Measurements from ENCODE around the gene MAP2K6.

The MAP2K6 gene

DNA sequence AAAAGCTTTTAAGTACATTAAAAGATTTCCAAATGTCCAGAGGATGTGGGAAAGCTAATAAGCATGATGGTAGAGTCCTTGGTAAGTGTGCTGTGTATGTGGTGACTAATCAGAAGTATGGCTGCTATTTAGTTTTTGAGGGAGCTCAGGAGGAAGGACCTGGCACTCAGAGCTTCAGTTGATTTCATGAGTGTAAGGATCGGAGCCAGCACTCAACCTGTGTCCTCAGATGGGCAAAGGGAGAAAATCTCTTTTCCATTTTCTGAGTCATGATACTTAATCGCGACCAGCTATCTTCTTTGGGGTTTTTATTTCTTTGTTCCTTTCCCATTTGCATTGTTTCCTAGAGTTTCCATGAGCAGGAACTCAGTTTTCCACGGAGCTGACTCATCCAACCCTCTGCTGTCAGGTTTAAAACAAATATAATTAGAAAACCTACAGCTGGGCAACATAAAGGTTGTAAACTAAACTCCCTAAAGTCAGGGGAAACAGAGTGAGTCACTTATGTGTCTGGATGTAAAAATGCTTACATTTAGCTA is 125.4 kb downstream of the MAP2K6 start:
- DNase-seq: no peak

DNA sequence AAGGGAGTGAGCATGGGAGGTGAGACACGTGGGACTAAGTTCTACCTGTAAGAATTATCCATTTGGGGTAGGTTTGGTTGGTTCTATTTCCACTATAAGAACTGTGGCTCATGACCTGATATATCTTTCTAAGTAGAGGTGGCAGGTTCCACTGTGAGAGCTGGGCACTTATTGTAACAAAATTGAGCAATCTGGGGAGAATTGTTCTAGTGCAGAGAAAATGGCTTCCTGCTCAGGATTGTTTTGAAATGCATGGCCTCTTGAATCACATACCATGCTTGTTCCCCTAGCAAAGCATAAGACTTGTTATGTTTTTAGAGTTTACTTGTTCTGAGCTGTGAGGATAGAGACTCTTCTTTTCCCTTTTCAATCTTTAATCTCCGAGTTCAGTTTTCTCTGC is 125.9 kb downstream of the MAP2K6 start:
- no peak for DNase-seq

DNA sequence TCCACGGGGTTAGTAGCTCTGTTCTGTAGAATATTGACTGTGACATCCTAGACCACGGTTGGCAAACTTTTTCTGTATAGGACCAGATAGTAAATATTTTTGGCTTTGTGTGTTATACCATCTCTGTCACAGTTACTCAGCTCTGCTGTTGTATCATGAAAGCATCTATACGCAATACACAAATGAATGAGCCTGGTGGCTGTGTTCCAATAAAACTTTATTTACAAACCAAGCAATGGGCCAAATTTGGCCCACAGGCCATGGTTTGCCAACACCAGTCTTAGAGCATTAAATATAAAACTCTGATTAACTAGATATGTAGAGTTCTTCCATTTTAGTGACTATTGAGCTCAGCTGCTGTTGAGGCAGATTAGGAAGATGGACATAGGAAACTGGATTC is 132.7 kb downstream of the MAP2K6 start:
- no peak for DNase-seq

GRCh38 chr17:69547947-69548346 is 133.4 kb downstream of the MAP2K6 start:
- DNase-seq: no peak

- DNase-seq: no peak
Observed at GRCh38 chr17:69551212-69552010, 136.9 kb downstream of the MAP2K6 start.

DNA sequence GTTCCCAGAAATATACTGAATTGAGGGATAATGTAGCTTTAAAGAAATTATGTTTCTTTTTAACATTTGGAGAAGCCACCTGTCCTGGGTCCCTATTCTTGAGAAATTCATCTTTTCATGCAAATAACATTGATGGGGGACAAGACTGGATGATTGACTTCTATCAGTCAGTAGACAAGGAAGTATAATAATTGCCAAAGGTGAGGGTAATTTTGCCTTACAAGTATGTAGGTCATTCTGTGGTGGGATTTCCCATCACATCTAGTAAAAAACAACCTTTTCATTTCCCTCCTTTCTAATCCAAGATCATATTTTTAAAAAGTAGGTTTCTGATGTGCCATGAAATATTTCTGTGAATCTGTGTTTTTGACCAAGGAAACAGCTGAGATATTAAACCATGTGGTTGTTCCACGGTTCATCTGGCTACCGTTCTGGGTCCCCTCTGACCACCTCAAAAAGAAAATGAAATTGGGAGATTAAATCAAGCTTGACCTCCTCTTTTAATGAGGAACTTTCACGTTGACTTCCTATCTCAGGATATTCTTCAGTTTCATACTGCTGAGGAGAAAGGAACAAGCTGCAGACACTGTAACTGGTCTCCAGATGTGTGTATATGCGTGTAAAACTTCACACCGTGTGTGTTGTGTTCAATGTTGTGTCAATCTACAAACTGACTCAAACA is 138.6 kb downstream of the MAP2K6 start:
- no peak for DNase-seq

- DNase-seq: no peak
Observed at GRCh38 chr17:69555056-69555455, 140.6 kb downstream of the MAP2K6 start.

- DNase-seq: no peak
Observed at GRCh38 chr17:69557339-69557738, 142.8 kb downstream of the MAP2K6 start.

- DNase-seq: no peak
Observed at GRCh38 chr17:69558796-69559195, 144.3 kb downstream of the MAP2K6 start.

DNA sequence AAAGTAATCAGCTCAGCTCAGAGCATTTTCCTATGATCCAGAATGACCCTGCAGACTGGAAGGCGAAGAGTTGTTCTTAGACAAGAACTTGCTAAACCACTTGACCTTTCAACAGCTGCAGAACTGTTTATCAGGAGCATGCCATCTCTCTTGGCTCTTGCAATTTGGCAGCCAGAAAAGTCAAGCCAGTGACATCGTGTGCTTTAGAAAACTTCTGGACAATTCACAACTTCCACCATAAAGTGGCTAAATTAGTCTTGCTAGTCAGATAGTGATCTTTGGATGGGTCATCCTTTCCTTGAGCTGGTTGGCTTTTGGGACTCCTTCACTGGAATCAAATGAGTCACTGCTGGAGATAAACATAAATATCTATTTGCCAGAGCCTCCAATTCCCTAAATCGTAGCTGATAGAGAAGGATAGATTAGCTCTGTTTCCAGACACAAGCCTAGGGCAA is 146.5 kb downstream of the MAP2K6 start:
- no peak for DNase-seq

- DNase-seq: no peak
Observed at GRCh38 chr17:69561462-69561861, 147.0 kb downstream of the MAP2K6 start.

DNA sequence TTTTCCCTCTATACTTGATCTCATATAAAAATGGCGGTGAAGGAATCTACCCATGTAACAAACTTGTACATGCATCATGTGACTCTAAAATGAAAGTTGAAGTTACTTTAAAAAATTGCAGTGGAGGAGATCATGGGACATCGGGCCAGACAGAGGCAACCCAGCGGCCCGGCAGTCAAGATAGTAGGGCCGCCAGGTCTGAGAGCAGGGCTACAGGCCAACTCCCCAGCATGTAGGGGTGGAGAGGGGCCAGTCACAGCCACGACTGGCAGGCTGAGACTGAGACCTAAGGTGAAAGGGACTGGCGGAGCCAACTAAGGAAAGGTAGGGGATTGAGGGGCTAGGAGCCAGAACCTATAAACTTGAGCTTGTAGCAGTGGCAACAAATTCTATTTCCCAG is 150.9 kb downstream of the MAP2K6 start:
- no peak for DNase-seq

DNA sequence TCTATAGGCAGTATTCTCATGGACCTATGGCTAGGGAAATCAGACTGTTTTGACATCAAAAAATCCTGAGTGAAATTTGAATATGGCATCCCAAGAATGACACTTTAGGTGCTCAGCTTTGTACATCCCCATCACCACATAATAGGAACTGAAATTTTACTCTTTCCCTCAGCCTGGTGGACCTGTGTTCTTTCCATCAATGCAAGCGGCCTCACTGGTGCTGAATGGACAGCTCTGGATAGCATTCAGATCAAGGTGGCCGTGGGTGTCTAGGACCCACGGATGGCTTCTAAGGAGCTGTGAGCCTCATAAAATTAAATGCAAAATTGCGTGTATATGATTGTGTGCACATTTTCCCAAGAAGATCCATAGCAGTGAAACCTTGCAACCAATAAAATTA is 152.6 kb downstream of the MAP2K6 start:
- DNase-seq: no peak

DNA sequence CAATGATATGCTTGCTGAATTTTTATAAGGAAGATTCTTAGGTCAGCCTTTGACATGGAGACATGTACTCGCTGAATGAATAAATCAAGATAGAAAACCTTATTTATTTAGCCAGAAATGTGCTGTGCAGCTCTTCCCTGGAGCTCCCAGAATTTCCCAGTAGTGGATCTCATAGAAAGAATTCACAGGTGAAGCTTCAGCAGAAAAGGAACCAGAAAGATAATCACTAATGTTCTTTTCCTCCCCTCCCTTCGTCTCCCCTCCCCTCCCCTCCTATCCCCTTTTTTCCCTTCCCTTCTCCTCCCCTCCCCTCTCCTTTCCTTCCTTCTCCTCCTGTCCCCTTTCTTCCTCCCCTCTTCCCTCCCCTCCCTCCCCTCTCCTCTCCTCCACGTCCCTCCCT is 158.2 kb downstream of the MAP2K6 start:
- DNase-seq: no peak

- DNase-seq: no peak
Observed at GRCh38 chr17:69573396-69573795, 158.9 kb downstream of the MAP2K6 start.

DNA sequence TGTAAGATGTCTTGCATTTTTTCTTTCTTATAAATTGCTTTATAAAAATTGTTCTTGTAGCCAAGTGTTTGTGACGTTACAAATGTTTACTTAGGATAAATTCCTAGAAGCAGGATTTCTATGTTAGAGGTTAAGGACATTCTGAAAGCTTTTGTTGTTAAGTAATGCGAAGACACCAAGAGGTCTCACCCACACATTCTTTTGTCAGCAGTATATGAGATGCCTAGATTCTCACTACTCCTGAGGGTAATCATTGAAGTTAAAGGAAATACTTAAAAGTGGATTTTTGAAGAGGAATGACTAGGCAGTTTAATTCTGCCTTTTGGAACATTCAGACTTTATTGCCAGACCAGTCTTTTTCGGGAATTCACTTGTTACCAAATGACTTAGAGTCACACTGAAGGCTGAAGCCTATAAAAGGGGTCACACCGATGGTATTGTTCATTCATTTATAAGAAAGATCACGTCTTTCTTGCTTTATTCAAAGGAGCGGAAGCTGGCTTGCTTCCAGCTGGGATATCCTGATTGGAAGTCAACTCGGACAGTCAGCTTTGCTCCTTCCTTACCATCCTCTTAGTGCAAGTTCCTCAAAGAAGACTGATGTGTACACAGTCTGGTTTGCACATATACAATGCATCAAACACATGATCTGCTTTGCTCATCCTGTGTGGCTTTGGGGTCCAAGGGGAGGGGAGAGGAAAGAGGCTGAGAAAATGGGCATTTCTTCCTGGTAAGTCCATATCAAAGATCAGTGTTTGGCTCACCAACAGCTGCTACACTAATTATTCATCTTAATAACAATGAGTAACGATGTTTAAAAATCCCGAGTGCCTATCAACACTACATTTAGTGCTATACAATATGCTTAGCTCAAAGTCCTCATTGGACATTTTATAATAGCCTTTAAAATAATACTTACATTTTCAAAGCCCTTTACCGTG is 160.0 kb downstream of the MAP2K6 start:
- no peak for DNase-seq

DNA sequence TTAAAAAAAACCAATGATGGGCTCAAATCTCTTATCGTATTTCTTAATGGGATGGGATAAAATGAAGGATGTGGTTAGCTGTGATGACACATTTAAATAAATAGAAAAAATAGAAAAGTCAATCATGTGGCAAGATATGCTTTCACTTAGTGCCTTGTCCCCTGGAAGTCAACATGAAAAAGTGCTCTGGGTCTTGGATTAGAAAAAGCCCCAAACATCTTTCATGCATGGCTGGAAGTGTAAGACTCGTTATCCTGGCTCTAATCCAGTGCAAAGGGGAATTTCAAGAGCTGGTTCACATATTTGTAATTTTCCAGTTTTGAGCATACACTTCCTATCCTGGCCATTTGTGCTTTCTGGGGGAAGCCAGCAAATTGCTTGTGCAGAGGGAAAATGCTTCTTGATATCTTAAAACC is 160.9 kb downstream of the MAP2K6 start:
- DNase-seq: no peak

GRCh38 chr17:69577098-69577497 is 162.6 kb downstream of the MAP2K6 start:
- DNase-seq: no peak

GRCh38 chr17:69578385-69578936 is 164.0 kb downstream of the MAP2K6 start:
- no peak for DNase-seq

- DNase-seq: no peak
Observed at GRCh38 chr17:69579961-69580677, 165.6 kb downstream of the MAP2K6 start.

GRCh38 chr17:69581061-69581961 is 166.8 kb downstream of the MAP2K6 start:
- DNase-seq: no peak
